Colon (tissue), 2 donors: ENCODE measurements around the gene SWT1.
"Not testable (repeated sequence)": the region's sequence is repeated elsewhere in the genome, so short reads cannot be mapped to it uniquely, and the experiment has no call there.

Experiments
- FAIRE-seq: peaks from 2 replicates; lab custom pipeline; 2012; peaks lifted over from hg19 to GRCh38; lab: Jason Lieb, UNC
- donor health status: control.
- donor health status: control.

The SWT1 gene

GRCh38 chr1:185193756-185194155 is 36.8 kb downstream of the SWT1 start:
- no peak for FAIRE-seq

GRCh38 chr1:185198712-185199111 is 41.7 kb downstream of the SWT1 start:
- not testable (repeated sequence) for FAIRE-seq

- no peak for FAIRE-seq
Observed at GRCh38 chr1:185200889-185201288, 43.9 kb downstream of the SWT1 start.

GRCh38 chr1:185207170-185207569 is 50.2 kb downstream of the SWT1 start:
- no peak for FAIRE-seq

GRCh38 chr1:185207980-185208602 is 51.1 kb downstream of the SWT1 start:
- FAIRE-seq, result peak; percentile 18

GRCh38 chr1:185208626-185209180 is 51.7 kb downstream of the SWT1 start:
- no peak for FAIRE-seq

- not testable (repeated sequence) for FAIRE-seq
Observed at GRCh38 chr1:185209357-185209756, 52.4 kb downstream of the SWT1 start.

GRCh38 chr1:185213091-185213490 is 56.1 kb downstream of the SWT1 start:
- FAIRE-seq, result no peak

- no peak for FAIRE-seq
Observed at GRCh38 chr1:185215911-185216310, 58.9 kb downstream of the SWT1 start.

- FAIRE-seq, result no peak
Observed at GRCh38 chr1:185224132-185224531, 67.2 kb downstream of the SWT1 start.

- no peak for FAIRE-seq
Observed at GRCh38 chr1:185227161-185227560, 70.2 kb downstream of the SWT1 start.

- FAIRE-seq, result no peak
Observed at GRCh38 chr1:185228979-185229378, 72.0 kb downstream of the SWT1 start.

- no peak for FAIRE-seq
Observed at GRCh38 chr1:185229981-185230380, 73.0 kb downstream of the SWT1 start.

- FAIRE-seq, result no peak
Observed at GRCh38 chr1:185232874-185233273, 75.9 kb downstream of the SWT1 start.

GRCh38 chr1:185234183-185234582 is 77.2 kb downstream of the SWT1 start:
- FAIRE-seq, result not testable (repeated sequence)

- FAIRE-seq, result not testable (repeated sequence)
Observed at GRCh38 chr1:185237176-185237575, 80.2 kb downstream of the SWT1 start.

GRCh38 chr1:185237661-185238060 is 80.7 kb downstream of the SWT1 start:
- no peak for FAIRE-seq

- FAIRE-seq, result no peak
Observed at GRCh38 chr1:185238447-185238846, 81.5 kb downstream of the SWT1 start.

GRCh38 chr1:185239861-185240260 is 82.9 kb downstream of the SWT1 start:
- no peak for FAIRE-seq

- no peak for FAIRE-seq
Observed at GRCh38 chr1:185241127-185241526, 84.2 kb downstream of the SWT1 start.

- no peak for FAIRE-seq
Observed at GRCh38 chr1:185244015-185244747, 87.2 kb downstream of the SWT1 start.

- no peak for FAIRE-seq
Observed at GRCh38 chr1:185245466-185245865, 88.5 kb downstream of the SWT1 start.

- no peak for FAIRE-seq
Observed at GRCh38 chr1:185249563-185249962, 92.6 kb downstream of the SWT1 start.

- FAIRE-seq, result no peak
Observed at GRCh38 chr1:185250063-185250462, 93.1 kb downstream of the SWT1 start.
